ENCODE data around the gene PWP1.
"Not testable (repeated sequence)": the region's sequence is repeated elsewhere in the genome, so short reads cannot be mapped to it uniquely, and the experiment has no call there.

The PWP1 gene

GRCh38 chr12:107668320-107669098, 17.1 kb upstream of the PWP1 start:
- Histone ChIP-seq H3K27me3 (ENCODE audit: control insufficient read depth, insufficient read depth, low read length) (peaks cover 53% of the 10 kb centered on the region), H3K4me2 (ENCODE audit: low read length) (no peak overlapping the region), H3K9ac (ENCODE audit: low read depth, low read length) (no peak overlapping the region), H3K4me1 (ENCODE audit: control insufficient read depth, insufficient read depth, low read length) (no peaks in the 10 kb centered on the region), H3K4me3 (ENCODE audit: low read length) (no peak overlapping the region), H3K36me3 (ENCODE audit: insufficient read depth, low read length) (no peaks in the 10 kb centered on the region), H3K9me3 (replicated peaks; ENCODE audit: low read length) (no peaks in the 10 kb centered on the region)

GRCh38 chr12:107669946-107670345, 15.7 kb upstream of the PWP1 start:
- Histone ChIP-seq H3K4me3 (ENCODE audit: low read length) (no peak overlapping the region), H3K9me3 (replicated peaks; ENCODE audit: low read length) (no peaks in the 10 kb centered on the region), H3K9ac (ENCODE audit: low read depth, low read length) (no peak overlapping the region), H3K4me2 (ENCODE audit: low read length) (no peak overlapping the region), H3K27me3 (ENCODE audit: control insufficient read depth, insufficient read depth, low read length) (peaks cover 57% of the 10 kb centered on the region), H3K4me1 (ENCODE audit: control insufficient read depth, insufficient read depth, low read length) (no peaks in the 10 kb centered on the region), H3K36me3 (ENCODE audit: insufficient read depth, low read length) (no peaks in the 10 kb centered on the region)

GRCh38 chr12:107670999-107671643, 14.5 kb upstream of the PWP1 start:
- Histone ChIP-seq H3K9me3 (replicated peaks; ENCODE audit: low read length) (no peaks in the 10 kb centered on the region), H3K27me3 (ENCODE audit: control insufficient read depth, insufficient read depth, low read length) (peaks cover 57% of the 10 kb centered on the region), H3K36me3 (ENCODE audit: insufficient read depth, low read length) (no peaks in the 10 kb centered on the region), H3K4me3 (ENCODE audit: low read length) (no peak overlapping the region), H3K4me1 (ENCODE audit: control insufficient read depth, insufficient read depth, low read length) (no peaks in the 10 kb centered on the region), H3K4me2 (ENCODE audit: low read length) (no peak overlapping the region), H3K9ac (ENCODE audit: low read depth, low read length) (no peak overlapping the region)

- H3K4me1 ChIP-seq (ENCODE audit: control insufficient read depth, insufficient read depth, low read length): no peaks in the 10 kb centered on the region
- H3K36me3 ChIP-seq (ENCODE audit: insufficient read depth, low read length): no peaks in the 10 kb centered on the region
- H3K9ac ChIP-seq (ENCODE audit: low read depth, low read length): no peak overlapping the region
- no peaks in the 10 kb centered on the region for H3K9me3 ChIP-seq (replicated peaks; ENCODE audit: low read length)
- H3K4me3 ChIP-seq (ENCODE audit: low read length): no peak overlapping the region
- H3K27me3 ChIP-seq (ENCODE audit: control insufficient read depth, insufficient read depth, low read length): peaks cover 63% of the 10 kb centered on the region
- H3K4me2 ChIP-seq (ENCODE audit: low read length): no peak overlapping the region
Measured at GRCh38 chr12:107677671-107678070, 7.9 kb upstream of the PWP1 start.

GRCh38 chr12:107679336-107679735, 6.3 kb upstream of the PWP1 start:
- Histone ChIP-seq H3K4me1 (ENCODE audit: control insufficient read depth, insufficient read depth, low read length) (peaks cover under 1% of the 10 kb centered on the region), H3K27me3 (ENCODE audit: control insufficient read depth, insufficient read depth, low read length) (peaks cover 53% of the 10 kb centered on the region), H3K36me3 (ENCODE audit: insufficient read depth, low read length) (no peaks in the 10 kb centered on the region), H3K9ac (ENCODE audit: low read depth, low read length) (no peak overlapping the region), H3K4me3 (ENCODE audit: low read length) (no peak overlapping the region), H3K9me3 (replicated peaks; ENCODE audit: low read length) (no peaks in the 10 kb centered on the region), H3K4me2 (ENCODE audit: low read length) (no peak overlapping the region)

- Histone ChIP-seq H3K9me3 (replicated peaks; ENCODE audit: low read length) (no peaks in the 10 kb centered on the region), H3K4me1 (ENCODE audit: control insufficient read depth, insufficient read depth, low read length) (peaks cover 10% of the 10 kb centered on the region), H3K9ac (ENCODE audit: low read depth, low read length) (no peak overlapping the region), H3K27me3 (ENCODE audit: control insufficient read depth, insufficient read depth, low read length) (peaks cover 45% of the 10 kb centered on the region), H3K4me3 (ENCODE audit: low read length) (no peak overlapping the region), H3K4me2 (ENCODE audit: low read length) (no peak overlapping the region), H3K36me3 (ENCODE audit: insufficient read depth, low read length) (no peaks in the 10 kb centered on the region)
Measured at GRCh38 chr12:107681455-107681835, 4.2 kb upstream of the PWP1 start.

GRCh38 chr12:107681836-107682820, 3.5 kb upstream of the PWP1 start:
- H3K4me1 ChIP-seq (ENCODE audit: control insufficient read depth, insufficient read depth, low read length): peaks cover 14% of the 10 kb centered on the region
- no peaks in the 10 kb centered on the region for H3K9me3 ChIP-seq (replicated peaks; ENCODE audit: low read length)
- no peak overlapping the region for H3K4me2 ChIP-seq (ENCODE audit: low read length)
- H3K4me3 ChIP-seq (ENCODE audit: low read length): no peak overlapping the region
- H3K9ac ChIP-seq (ENCODE audit: low read depth, low read length): no peak overlapping the region
- H3K27me3 ChIP-seq (ENCODE audit: control insufficient read depth, insufficient read depth, low read length): peaks cover 40% of the 10 kb centered on the region
- no peaks in the 10 kb centered on the region for H3K36me3 ChIP-seq (ENCODE audit: insufficient read depth, low read length)

GRCh38 chr12:107684029-107684795, 1.4 kb upstream of the PWP1 start:
- Histone ChIP-seq H3K4me3 (ENCODE audit: low read length) (peak overlapping the region; percentile 91), H3K4me2 (ENCODE audit: low read length) (peak overlapping the region; percentile 85), H3K27me3 (ENCODE audit: control insufficient read depth, insufficient read depth, low read length) (peaks cover 21% of the 10 kb centered on the region), H3K4me1 (ENCODE audit: control insufficient read depth, insufficient read depth, low read length) (peaks cover 17% of the 10 kb centered on the region), H3K9me3 (replicated peaks; ENCODE audit: low read length) (no peaks in the 10 kb centered on the region), H3K36me3 (ENCODE audit: insufficient read depth, low read length) (peaks cover 11% of the 10 kb centered on the region), H3K9ac (ENCODE audit: low read depth, low read length) (no peak overlapping the region)

- peaks cover 17% of the 10 kb centered on the region for H3K4me1 ChIP-seq (ENCODE audit: control insufficient read depth, insufficient read depth, low read length)
- H3K36me3 ChIP-seq (ENCODE audit: insufficient read depth, low read length): peaks cover 17% of the 10 kb centered on the region
- peak overlapping the region; percentile 91 for H3K4me3 ChIP-seq (ENCODE audit: low read length)
- no peaks in the 10 kb centered on the region for H3K9me3 ChIP-seq (replicated peaks; ENCODE audit: low read length)
- H3K9ac ChIP-seq (ENCODE audit: low read depth, low read length): peak overlapping the region; percentile 94
- peaks cover 13% of the 10 kb centered on the region for H3K27me3 ChIP-seq (ENCODE audit: control insufficient read depth, insufficient read depth, low read length)
- H3K4me2 ChIP-seq (ENCODE audit: low read length): peak overlapping the region; percentile 85
Measured at GRCh38 chr12:107684990-107685359, 624 bp upstream of the PWP1 start.

- not testable (repeated sequence) for H3K9ac ChIP-seq (ENCODE audit: low read depth, low read length); H3K4me3 ChIP-seq (ENCODE audit: low read length); H3K27me3 ChIP-seq (ENCODE audit: control insufficient read depth, insufficient read depth, low read length); H3K4me1 ChIP-seq (ENCODE audit: control insufficient read depth, insufficient read depth, low read length); H3K9me3 ChIP-seq (replicated peaks; ENCODE audit: low read length); H3K4me2 ChIP-seq (ENCODE audit: low read length)
- H3K36me3 ChIP-seq (ENCODE audit: insufficient read depth, low read length): peaks cover 83% of the 10 kb centered on the region
Measured at GRCh38 chr12:107695772-107696171, 10.2 kb downstream of the PWP1 start.

GRCh38 chr12:107702106-107702505, 16.5 kb downstream of the PWP1 start:
- H3K9me3 ChIP-seq (replicated peaks; ENCODE audit: low read length): no peaks in the 10 kb centered on the region
- H3K36me3 ChIP-seq (ENCODE audit: insufficient read depth, low read length): peaks cover 75% of the 10 kb centered on the region
- H3K4me1 ChIP-seq (ENCODE audit: control insufficient read depth, insufficient read depth, low read length): peaks cover 3% of the 10 kb centered on the region
- no peak overlapping the region for H3K9ac ChIP-seq (ENCODE audit: low read depth, low read length)
- no peak overlapping the region for H3K4me2 ChIP-seq (ENCODE audit: low read length)
- H3K4me3 ChIP-seq (ENCODE audit: low read length): no peak overlapping the region
- H3K27me3 ChIP-seq (ENCODE audit: control insufficient read depth, insufficient read depth, low read length): no peaks in the 10 kb centered on the region
